GM19324 (cell line): ENCODE measurements around the gene HES7.

Source experiments
- ATAC-seq: cut with Tn5 transposase; IDR thresholded peaks from one replicate; pipeline ENCODE4 v1.9.1; 2021; ENCODE audit warnings: mild to moderate bottlenecking, moderate library complexity; ENCODE audit not compliant: unreplicated experiment, low FRiP score

The HES7 gene

GRCh38 chr17:8143581-8144400, 19.9 kb upstream of the HES7 start:
- no peak for ATAC-seq

- no peak for ATAC-seq
These were observed 19.1 kb upstream of the HES7 start for GRCh38 chr17:8142887-8143580.

GRCh38 chr17:8142158-8142886, 18.4 kb upstream of the HES7 start:
- no peak for ATAC-seq

- no peak for ATAC-seq
These were observed 17.8 kb upstream of the HES7 start for GRCh38 chr17:8141741-8142140.

GRCh38 chr17:8141045-8141444, 17.1 kb upstream of the HES7 start:
- no peak for ATAC-seq

GRCh38 chr17:8140065-8141029, 16.4 kb upstream of the HES7 start:
- ATAC-seq, result no peak

- peak; percentile 91 for ATAC-seq
These were observed 14.9 kb upstream of the HES7 start for GRCh38 chr17:8138672-8139371.

- ATAC-seq, result peak; percentile 1
These were observed 14.4 kb upstream of the HES7 start for GRCh38 chr17:8138374-8138671.

- no peak for ATAC-seq
These were observed 13.9 kb upstream of the HES7 start for GRCh38 chr17:8137645-8138373.

- no peak for ATAC-seq
These were observed 10.0 kb upstream of the HES7 start for GRCh38 chr17:8133941-8134340.

- ATAC-seq, result no peak
These were observed 9.5 kb upstream of the HES7 start for GRCh38 chr17:8133399-8133798.

- ATAC-seq, result no peak
These were observed 8.0 kb upstream of the HES7 start for GRCh38 chr17:8131844-8132441.

- no peak for ATAC-seq
These were observed 4.3 kb upstream of the HES7 start for GRCh38 chr17:8128125-8128784.

- ATAC-seq, result peak; percentile 36
These were observed 2.7 kb upstream of the HES7 start for GRCh38 chr17:8126491-8127066.

GRCh38 chr17:8125947-8126490, 2.1 kb upstream of the HES7 start:
- ATAC-seq, result no peak

GRCh38 chr17:8125154-8125946, 1.4 kb upstream of the HES7 start:
- ATAC-seq, result no peak
